NOMO-1 treated with DMSO at 0.1 percent for 48 hours (cell line): ENCODE data around the gene NAP1L1.
A peak's percentile ranks its signal among the peaks of the same experiment; 100 is the strongest.

ENCODE experiments used
- DNase-seq: peaks from one replicate; lab custom pipeline; 2025; ENCODE audit not compliant: unreplicated experiment; lab: John Stamatoyannopoulos, UW

NAP1L1 gene

DNA sequence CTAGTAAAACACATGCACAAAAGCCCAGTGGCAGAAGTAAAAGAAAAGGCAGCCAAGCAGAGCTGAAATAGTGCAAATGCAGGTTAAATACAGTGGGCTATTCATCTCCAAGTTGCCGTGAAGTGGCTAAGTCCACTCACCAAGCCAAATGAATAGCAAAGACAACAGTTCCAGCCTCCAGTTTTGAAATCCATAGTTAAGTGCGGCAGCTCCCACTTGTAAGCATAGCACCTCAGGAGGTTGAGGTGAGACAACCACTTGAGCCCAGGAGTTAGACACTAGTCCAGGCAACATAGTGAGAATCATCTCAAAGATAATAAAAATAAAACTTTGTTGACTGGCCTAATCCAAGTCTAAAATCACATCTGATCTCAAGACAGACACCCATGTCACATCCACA is 43.1 kb downstream of the NAP1L1 start:
- no peak for DNase-seq

DNA sequence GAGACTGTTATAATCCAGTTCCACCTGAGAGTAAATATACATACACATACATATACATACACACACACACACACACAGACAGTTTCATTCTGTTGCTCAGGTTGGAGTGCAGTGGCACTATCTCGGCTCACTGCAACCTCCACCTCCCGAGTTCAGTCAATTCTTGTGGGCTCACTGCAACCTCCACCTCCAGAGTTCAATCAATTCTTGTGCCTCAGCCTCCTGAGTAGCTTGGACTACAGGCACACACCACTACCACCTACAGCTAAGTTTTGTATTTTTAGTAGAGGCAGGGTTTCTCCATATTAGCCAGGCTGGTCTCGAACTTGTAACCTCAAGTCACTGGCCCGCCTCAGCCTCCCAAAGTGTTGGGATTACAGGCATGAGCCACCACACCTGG is 44.0 kb downstream of the NAP1L1 start:
- DNase-seq: no peak

DNA sequence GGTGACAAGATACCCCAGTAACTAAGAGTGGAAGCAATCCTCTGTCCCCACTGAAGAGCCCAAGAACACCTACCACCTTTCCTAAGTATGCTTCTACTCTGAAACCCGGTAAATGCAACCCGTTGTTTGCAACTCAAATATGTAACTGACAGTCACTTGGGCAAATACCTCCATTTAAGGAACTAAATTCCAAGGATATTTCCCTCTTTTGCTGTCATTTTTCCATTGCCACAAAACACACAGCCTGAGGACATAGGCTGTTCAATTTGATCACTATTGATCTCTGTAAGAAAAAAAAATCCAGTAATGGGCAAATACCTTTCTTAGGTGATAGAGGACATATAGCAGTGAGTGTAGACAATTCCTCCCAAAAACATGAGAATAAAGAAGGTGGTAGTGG is 46.3 kb downstream of the NAP1L1 start:
- no peak for DNase-seq

DNA sequence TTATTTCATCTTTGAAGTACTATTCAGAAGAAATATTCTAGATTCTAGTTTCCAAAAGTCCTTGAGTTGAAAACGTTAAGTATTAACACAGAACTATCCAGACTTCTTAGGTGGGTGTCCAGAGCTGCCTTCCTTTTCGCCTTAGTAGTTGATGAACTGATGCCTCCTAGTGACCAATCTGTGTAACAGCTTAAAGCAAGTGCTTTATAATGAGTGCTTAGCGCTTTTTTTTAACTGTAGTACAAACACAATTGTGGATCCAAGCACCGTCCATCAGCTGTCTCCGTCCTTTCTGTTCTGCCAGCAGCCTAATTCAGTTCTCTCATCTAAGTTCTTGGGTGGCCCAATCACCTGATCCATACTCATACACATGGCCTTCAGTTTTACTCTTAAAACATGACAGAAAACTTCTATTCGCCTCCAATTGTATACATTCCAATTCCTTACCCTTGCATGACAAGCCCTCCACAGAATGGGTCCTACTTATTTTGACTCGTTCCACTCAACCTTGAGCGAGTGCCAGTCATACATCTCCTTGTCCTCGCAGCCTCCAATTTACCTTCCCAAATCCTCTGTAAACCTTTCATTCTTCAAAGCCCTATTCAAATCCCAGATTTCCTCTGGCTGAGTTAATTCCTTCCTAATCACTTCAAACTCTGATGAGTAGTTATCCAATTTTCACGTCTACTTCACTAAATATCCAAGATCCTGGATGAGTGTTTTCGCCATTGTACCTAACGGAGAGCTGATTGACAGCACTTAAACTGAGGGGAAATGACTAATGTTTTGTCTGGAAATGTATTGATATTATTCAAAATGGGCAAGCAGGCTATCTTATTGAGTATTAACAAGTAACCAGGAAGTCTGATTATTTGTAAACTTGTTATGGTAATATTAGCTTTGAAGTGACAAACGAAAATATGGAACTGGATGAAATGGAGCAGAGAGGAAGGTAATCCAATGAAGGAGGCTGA is 47.1 kb downstream of the NAP1L1 start:
- DNase-seq: peak; percentile 88

DNA sequence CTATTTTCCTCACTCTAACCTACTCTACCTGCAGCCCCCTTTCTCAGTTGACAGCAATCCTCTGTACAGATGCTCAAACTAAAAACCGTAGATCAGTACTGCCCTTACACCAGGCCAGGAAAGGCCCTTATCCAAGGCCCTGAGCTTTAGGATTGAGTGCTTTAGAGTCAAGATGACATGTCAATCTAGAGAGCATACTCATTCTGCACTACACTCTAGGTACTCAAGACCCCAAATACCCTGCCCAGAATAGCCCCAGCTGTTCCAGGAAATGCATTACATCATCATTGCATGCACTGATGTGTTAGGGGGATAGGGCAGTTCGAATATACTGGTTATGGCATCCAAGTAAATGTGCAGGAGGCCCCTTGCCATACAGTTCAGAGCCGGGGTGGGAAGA is 49.4 kb downstream of the NAP1L1 start:
- DNase-seq: no peak

DNA sequence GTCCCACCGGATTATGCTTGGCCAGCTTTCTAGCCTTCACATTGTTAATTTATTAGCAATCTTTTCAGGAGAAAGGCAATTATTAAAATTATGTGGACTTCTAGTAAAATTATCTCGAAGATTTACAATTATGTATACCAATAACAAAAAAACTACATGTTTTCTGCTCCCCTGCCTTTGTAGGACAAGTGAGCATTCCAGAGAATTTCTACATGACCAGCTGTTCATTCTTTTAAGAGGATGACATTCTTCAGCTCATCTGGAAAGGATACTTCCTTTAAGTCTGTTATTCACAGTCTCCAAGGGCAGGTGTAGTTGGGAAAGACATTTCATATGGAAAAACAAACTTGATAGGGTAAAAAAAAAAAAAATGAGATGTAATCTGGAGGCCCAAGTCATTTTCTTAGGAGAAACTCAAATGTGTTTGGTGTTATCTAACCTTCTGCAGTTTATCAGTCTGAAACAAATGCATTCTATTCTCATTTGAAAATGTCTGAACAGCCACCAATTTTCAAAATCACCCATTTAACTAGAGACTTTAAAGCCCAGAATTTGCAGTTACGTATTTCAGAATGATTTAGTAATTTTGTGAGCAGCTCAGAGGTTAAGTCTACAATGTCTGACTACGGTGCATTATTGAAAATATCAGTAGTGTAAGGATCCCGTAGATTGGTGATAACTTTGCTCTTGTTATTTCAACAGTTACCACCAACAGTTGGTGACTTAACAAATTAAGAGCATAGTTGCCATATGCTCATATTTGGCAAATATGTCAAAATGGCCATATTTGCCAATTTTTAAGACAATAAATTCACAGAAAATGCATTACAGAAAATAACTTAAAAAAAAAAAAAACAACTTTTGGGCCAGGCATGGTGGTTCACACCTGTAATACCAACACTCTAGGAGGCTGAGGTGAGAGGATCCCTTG is 51.1 kb downstream of the NAP1L1 start:
- no peak for DNase-seq

DNA sequence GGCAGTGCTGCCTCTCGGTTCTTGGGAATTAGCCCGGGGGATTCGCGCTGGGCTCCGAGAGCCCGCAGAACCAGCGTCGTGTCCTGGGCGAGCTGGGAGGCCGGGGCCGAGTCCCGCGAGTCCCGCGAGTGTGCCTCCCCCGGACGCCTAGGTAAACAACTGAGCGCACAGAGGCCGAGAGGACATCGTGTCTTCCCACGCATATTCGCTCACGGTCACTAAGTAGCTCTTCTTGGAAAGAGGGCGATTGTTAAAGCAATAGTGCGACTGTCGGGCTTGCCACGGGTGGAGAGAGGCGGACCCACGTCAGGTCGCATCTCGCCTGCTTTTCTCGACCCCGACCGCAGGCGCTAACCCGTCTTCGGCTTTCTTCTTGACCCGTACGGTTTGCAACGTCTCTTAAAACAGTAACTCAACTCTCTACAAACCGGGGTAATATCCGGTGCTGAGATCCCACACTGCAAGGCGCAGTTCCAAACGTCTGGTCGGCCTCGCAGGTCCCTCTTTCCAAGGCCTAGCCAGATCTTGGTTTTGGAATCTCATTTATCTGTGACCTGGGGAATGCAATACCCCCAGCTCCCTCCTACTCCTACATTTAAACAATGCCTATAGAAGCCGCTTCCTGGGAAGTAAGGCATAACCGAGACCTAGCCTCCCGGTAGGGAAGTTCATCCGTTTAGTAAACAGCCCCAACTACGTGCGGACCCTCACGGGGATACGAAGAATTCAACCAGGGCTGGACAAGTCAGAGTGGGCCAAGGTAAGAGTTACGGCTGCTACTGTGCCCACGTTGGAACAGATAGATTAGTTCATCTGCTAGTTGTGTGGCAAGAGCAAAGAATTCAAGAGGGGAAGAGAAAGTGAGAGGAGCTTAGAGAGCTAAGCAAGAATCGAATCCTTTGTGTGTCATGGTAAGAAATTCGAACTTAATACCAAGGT is 52.2 kb downstream of the NAP1L1 start:
- peak; percentile 73 for DNase-seq

DNA sequence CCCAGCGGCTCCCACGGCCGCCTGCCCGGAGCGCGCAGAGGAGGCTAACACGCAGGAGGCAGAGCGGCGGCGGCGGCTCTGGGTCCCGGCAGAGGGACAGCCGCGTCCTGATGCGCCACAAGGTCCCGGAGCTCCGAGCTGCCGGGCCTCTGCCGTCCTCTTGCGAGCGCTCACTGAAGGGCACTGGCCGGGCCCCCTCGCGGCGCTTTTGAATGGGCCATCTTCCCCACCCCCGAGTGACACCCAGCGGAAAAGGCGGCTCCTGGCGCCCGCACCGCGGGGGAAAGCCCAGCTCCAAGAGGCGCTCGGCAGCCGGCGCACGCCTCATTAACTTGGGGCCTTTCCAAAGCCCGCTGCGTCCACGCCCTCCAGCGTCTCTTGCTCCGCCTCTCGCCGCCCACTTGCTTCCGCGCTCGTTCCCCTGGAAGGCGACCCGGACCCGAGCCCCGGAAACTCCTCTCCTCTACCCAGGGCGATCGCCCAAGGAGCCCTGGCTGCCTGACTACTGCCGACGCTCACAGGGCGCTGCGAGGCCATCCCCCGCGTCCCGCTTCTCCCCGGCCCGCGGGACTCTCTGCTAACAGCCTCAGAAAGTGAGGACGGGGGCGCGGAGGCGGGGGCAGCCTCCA is 53.0 kb downstream of the NAP1L1 start, which contains the start of gene PHLDA1:
Gene PHLDA1, minus strand, starts transcription at position 363 of the 629 bp plus-strand sequence.
- peak; percentile 94 for DNase-seq

DNA sequence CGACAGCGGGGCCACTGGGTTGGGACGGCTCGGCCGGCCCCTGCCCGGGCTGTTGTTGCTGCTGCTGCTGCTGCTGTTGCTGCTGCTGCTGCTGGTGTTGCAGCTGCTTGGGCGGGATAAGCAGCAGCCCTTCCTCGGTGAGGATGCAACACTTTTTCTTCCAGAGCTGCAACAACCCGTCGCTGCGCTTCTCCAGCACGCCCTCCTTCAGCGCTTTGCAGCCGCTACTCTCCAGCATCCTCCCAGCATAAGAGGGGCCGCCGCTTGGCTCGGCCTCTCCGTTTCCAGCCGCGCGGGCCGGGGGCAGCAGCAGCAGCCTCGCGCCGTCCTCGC is 53.4 kb downstream of the NAP1L1 start:
- peak; percentile 66 for DNase-seq

DNA sequence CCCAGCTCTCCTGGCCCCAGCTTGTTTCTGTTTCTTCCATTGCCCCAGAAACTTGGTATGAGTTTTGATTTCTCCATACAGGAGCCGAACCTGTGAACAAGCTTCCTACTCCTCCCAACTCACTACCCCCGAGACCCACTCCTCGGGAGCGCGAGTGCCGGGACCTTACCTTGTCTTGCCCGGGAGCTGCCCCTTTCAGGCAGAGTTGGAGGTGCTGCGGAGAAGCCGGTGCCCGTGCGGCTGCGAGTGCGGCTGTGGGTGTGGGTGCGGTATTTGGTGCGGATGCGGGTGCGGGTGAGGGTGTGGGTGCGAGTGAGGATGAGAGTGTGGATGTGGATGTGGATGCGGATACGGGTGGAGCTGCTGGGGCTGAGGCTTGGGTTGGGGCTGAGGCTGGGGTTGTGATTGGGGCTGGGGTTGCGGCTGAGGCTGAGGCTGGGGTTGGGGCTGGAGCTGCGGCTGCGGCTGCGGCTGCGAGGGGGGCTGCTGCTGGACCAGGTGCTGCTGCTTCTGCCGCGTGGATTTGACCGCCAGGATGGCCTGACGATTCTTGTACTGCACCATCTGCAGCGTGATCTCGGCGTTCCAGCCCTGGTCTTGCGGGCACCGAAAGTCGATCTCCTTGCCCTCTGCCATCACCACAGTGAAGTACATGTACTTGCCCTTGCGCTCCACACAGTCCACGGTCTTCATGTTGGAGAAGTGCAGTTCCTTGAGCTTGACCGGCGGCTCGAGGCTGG is 54.0 kb downstream of the NAP1L1 start:
- DNase-seq: peak; percentile 37

DNA sequence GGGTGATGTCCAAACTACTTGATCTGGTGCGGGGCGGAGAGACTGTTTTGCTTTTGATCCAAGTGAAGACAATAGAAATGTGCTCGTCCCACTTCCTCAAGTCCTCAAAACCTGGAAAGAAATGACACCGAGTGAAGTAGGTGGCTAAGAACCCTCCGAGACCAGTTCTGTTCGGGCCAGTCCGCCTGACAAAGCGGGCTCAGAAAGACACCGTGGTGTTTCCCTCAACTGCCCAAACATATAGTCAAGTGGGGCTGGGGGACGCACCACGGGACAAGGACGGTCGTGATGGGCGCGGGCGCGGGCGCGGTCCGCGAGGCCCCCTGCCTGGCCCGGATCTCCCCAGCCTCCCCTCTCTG is 54.5 kb downstream of the NAP1L1 start:
- no peak for DNase-seq

DNA sequence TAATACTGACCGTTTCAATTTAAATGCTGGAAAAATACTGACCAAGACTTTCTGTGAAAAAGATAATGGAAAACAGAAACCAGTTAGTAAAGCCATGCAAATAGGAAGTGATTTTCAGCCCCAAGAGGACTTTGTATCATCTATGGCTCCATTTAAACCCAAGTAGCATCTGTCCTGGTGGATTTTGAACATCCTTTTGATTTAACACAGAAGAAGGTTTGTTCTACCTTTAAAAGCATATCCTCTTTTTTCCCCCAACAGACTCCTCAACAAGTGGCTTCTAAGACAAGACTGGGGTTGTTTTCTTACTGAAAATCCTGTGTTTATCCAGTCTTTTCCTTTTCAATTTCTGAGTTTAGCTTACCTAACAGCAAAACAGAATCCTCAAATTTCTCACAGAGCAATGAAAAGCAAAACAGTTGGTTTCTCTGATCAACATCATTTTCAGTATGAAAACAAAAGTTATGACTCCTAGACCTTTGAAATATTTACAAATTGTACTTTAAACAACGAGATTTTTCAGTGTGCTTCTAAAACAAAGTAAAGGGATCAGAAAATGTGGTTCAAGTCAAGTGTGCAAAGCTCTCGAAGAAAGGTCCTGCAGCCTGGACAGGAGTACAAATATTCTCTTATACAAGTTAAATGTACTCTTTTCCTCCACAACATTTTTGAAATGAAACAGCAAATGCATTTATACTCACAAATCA is 55.8 kb downstream of the NAP1L1 start:
- DNase-seq: no peak

DNA sequence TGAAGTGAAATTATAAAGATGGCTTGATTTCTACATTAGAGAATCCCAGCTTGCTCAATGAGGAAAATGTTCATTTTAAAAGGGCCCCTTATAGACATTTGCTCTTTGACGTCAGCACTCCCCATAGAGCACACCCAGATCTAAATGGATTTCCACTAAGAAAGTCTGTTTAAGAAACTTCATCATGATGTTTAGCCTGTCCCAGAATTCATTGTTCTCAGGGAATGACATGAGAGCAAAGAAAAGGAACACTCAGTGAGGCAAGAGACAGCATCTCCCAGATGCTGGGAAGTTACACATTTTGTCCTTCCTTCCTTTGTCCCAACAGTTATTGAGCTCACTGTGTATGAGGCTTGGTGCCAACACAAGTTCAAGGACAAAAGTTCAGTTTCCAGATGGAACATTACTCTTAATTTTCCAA is 57.8 kb downstream of the NAP1L1 start:
- DNase-seq: no peak

DNA sequence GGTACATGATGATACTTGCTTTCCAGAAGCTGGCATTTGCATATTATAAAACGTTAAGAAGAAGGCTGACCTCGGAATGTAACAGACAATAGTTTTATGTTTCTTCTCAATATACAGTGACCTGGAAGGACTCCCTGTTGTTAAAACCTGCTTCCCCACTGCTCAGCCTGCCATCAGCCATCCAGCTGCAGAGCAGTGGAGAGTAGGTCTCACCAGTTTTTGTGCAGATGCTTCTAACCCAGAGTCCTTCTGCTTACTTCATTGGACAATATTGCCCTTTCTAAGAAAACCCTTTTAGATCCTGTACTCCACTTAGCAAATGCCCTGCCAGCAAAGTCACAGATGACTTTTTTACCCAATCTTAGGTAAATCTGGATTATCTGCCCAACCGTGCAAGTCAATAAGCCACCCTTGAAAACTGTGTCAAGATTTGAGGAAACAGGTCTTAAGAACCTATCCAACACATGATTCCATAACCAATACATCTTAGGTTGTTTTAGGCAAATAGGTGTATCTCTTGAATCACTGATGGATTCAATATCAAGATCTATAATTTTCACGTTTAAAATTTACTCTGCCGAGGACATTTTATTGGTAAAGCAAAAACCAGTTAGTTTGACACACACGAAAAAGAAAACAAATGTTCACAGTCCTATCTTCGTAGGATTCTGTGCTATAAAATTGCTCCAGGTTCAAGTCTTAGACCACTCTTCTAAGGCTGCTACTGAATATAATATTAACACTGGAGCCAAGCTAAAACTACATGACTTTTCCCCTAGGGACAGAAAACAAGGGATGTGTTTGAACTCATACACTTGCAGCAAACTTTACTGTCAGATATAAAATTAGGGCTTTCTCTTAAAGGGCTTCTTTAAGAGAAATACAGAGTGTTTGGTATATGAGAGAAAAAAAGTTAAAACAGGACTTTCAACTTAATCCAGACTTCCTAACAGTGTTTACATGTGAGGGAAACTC is 58.6 kb downstream of the NAP1L1 start:
- no peak for DNase-seq

DNA sequence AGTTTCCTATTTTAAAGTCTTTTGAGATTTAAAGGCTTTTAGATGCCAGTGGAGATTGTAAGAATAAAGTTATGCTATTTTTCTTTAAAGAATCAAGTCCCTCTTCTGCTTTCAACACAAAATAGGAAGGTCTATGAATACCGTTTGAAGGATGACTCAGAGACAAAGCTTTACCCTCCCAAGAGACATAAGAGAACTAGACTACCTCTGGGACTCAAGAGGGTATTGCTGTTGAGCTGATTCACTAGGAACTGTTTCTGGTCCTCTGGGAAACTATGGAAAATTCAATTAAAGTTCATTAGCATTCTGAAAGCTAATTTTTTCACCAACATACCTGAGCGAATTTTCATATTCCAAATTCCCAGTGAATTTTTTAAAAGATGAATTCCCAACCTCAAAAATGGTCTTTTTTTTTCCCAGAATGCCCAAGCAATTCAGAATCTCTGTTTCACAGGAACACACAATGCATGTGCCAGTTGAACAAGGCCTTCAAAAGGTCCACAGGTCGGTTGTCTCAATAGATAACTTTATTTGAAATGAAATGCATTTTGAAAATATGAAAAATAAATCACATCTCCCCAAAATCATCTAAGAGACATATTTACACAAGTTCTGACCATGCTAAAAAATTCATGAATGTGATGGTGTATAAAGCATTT is 59.4 kb downstream of the NAP1L1 start:
- peak; percentile 75 for DNase-seq

DNA sequence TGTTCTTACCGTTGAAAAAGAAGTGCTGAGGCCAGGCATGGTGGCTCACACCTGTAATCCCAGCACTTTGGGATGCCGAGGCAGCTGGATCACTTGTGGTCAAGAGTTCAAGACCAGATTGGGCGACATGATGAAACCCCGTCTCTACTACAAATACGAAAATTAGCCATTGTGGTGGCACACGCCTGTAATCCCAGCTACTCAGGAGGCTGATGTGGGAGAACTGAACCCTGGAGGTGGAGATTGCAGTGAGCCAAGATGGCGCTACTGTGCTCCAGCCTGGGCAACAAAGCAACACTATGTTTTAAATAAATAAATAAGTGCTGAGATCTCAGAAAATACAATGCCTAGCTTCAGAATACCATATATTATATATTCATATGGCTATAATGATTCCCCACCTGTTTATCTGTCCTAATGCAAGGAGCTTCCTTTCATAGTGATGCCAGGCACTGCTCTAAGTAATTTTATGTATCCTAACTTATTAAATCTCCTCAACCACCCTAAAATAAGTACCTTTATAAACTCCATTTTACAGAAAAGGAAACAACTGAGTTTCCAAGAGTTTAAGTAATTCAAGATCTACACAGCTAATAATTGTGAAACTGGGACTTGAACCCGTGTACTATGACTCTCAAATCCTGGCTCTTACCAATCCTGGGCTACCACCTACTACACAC is 60.2 kb downstream of the NAP1L1 start:
- DNase-seq: no peak
